ENCODE measurements around the gene INAFM2. TPM values are rescaled to one million over a fixed set of nuclear protein-coding genes. Genes with fewer than 3 reads are reported as not detected.
A peak's percentile ranks its signal among the peaks of the same experiment; 100 is the strongest.

INAFM2 gene
- total and polyA plus RNA-seq, 2 experiments from 2014 or later, result 18.1 to 32.7 TPM

- peaks cover 43% of the 10 kb centered on the region for H3K4me1 ChIP-seq (ENCODE audit: insufficient read depth)
- H3K36me3 ChIP-seq (ENCODE audit: insufficient read depth), result no peaks in the 10 kb centered on the region
- peak overlapping the region; percentile 86 for H3K4me2 ChIP-seq
- Mint-ChIP-seq H3K36me3 (ENCODE audit: low read depth) (peaks cover 2% of the 10 kb centered on the region; the same call in 1 of the 3 replicates), H3K4me3 (peak overlapping the region; percentile 49; the same call in 2 of the 3 replicates), H3K27ac (no peak overlapping the region), H3K9me3 (no peaks in the 10 kb centered on the region), H3K4me1 (peaks cover 64% of the 10 kb centered on the region), H3K27me3 (ENCODE audit: insufficient read depth, low read depth, poor library complexity) (peaks cover 72% of the 10 kb centered on the region)
- peak overlapping the region; percentile 62 for H3K4me3 ChIP-seq
- TF ChIP-seq, protein P1, sequence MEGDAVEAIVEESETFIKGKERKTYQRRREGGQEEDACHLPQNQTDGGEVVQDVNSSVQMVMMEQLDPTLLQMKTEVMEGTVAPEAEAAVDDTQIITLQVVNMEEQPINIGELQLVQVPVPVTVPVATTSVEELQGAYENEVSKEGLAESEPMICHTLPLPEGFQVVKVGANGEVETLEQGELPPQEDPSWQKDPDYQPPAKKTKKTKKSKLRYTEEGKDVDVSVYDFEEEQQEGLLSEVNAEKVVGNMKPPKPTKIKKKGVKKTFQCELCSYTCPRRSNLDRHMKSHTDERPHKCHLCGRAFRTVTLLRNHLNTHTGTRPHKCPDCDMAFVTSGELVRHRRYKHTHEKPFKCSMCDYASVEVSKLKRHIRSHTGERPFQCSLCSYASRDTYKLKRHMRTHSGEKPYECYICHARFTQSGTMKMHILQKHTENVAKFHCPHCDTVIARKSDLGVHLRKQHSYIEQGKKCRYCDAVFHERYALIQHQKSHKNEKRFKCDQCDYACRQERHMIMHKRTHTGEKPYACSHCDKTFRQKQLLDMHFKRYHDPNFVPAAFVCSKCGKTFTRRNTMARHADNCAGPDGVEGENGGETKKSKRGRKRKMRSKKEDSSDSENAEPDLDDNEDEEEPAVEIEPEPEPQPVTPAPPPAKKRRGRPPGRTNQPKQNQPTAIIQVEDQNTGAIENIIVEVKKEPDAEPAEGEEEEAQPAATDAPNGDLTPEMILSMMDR (conservative IDR thresholded peaks at IDR 0.05; ENCODE audit: low read depth in 2 of 2), result peak; percentile 50 to 54
- TF ChIP-seq EZH2phosphoT487 (IDR thresholded peaks at IDR 0.05; ENCODE audit: unreplicated experiment) (peak; percentile 33), EZH2 (IDR thresholded peaks at IDR 0.05; ENCODE audit: low read depth, unreplicated experiment) (peak; percentile 26)
- TF ChIP-seq, protein P2, sequence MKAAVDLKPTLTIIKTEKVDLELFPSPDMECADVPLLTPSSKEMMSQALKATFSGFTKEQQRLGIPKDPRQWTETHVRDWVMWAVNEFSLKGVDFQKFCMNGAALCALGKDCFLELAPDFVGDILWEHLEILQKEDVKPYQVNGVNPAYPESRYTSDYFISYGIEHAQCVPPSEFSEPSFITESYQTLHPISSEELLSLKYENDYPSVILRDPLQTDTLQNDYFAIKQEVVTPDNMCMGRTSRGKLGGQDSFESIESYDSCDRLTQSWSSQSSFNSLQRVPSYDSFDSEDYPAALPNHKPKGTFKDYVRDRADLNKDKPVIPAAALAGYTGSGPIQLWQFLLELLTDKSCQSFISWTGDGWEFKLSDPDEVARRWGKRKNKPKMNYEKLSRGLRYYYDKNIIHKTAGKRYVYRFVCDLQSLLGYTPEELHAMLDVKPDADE (IDR thresholded peaks at IDR 0.05), result no peak
- H3F3A ChIP-seq (replicated peaks; ENCODE audit: low read depth), result peaks cover 28% of the 10 kb centered on the region
- no peak overlapping the region for H3K27ac ChIP-seq (ENCODE audit: low read depth)
- peaks cover 87% of the 10 kb centered on the region for H3K27me3 ChIP-seq (ENCODE audit: insufficient read depth)
- ATAC-seq, result peak; percentile 17
- DNase-seq (ENCODE audit: low spot score), result peak; percentile 75
- H2AFZ ChIP-seq, result peak overlapping the region; percentile 90
- H3K79me2 ChIP-seq (replicated peaks; ENCODE audit: insufficient read depth), result no peaks in the 10 kb centered on the region
- no peaks in the 10 kb centered on the region for H3K9me2 ChIP-seq (ENCODE audit: insufficient read depth)
- H4K20me1 ChIP-seq (replicated peaks; ENCODE audit: insufficient read depth), result no peaks in the 10 kb centered on the region
These were observed 41.2 kb upstream of the INAFM2 start for GRCh38 chr15:40282147-40282868.

DNA sequence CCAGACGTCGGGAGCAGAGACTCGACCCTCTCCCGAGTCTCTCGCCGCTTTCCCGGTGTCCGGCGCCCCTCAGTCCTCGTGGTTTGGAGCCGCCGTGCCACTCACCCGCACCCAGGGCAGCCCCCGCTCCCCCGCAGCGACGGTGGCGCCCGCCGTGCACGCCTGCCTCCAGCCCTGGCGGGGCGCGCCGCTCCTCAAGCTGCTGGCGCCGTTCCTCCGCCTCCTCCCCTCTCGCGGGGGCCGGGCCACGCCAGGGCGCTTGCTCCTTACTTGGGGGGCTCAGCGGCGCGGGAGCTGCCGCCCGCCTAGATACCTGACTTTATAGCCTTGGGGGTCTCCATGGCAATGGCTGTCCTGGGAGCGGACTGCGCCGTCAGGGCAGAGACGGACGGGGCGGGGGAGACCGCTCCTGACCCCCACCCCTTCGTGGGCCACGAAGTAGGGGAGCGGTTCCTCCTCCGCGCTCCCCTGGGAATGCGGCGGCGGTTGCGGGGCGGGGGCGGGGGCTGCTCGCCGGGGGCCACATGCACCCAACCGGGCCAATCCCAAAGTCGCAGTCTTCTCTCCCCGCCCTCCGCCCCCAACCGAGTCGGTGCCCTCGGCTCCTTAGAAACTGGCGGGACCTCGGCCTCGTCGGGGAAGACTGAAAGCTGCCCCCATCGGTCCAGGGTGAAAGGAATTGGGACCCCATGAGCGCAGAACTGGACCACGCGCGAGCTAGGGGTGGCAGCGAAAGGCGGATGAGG is 40.5 kb upstream of the INAFM2 start, which contains the start of gene ANKRD63:
Gene ANKRD63, minus strand, starts transcription at position 196 of the 746 bp plus-strand sequence. CDS start 478 bp downstream, outside the sequence.
- peak within 1 kb of the TSS; percentile 90 for H2AFZ ChIP-seq
- H3K79me2 ChIP-seq (replicated peaks; ENCODE audit: insufficient read depth), result no peaks in the 10 kb centered on the region
- Mint-ChIP-seq H3K36me3 (ENCODE audit: low read depth) (peaks cover 2% of the 10 kb centered on the region; the same call in 1 of the 3 replicates), H3K27ac (no peak within 1 kb of the TSS), H3K4me1 (peaks cover 57% of the 10 kb centered on the region), H3K9me3 (no peaks in the 10 kb centered on the region), H3K4me3 (peak within 1 kb of the TSS; percentile 65), H3K27me3 (ENCODE audit: insufficient read depth, low read depth, poor library complexity) (peaks cover 66% of the 10 kb centered on the region)
- no peak within 1 kb of the TSS for H3K27ac ChIP-seq (ENCODE audit: low read depth)
- H3K4me3 ChIP-seq, result peak within 1 kb of the TSS; percentile 62
- TF ChIP-seq, protein P3, sequence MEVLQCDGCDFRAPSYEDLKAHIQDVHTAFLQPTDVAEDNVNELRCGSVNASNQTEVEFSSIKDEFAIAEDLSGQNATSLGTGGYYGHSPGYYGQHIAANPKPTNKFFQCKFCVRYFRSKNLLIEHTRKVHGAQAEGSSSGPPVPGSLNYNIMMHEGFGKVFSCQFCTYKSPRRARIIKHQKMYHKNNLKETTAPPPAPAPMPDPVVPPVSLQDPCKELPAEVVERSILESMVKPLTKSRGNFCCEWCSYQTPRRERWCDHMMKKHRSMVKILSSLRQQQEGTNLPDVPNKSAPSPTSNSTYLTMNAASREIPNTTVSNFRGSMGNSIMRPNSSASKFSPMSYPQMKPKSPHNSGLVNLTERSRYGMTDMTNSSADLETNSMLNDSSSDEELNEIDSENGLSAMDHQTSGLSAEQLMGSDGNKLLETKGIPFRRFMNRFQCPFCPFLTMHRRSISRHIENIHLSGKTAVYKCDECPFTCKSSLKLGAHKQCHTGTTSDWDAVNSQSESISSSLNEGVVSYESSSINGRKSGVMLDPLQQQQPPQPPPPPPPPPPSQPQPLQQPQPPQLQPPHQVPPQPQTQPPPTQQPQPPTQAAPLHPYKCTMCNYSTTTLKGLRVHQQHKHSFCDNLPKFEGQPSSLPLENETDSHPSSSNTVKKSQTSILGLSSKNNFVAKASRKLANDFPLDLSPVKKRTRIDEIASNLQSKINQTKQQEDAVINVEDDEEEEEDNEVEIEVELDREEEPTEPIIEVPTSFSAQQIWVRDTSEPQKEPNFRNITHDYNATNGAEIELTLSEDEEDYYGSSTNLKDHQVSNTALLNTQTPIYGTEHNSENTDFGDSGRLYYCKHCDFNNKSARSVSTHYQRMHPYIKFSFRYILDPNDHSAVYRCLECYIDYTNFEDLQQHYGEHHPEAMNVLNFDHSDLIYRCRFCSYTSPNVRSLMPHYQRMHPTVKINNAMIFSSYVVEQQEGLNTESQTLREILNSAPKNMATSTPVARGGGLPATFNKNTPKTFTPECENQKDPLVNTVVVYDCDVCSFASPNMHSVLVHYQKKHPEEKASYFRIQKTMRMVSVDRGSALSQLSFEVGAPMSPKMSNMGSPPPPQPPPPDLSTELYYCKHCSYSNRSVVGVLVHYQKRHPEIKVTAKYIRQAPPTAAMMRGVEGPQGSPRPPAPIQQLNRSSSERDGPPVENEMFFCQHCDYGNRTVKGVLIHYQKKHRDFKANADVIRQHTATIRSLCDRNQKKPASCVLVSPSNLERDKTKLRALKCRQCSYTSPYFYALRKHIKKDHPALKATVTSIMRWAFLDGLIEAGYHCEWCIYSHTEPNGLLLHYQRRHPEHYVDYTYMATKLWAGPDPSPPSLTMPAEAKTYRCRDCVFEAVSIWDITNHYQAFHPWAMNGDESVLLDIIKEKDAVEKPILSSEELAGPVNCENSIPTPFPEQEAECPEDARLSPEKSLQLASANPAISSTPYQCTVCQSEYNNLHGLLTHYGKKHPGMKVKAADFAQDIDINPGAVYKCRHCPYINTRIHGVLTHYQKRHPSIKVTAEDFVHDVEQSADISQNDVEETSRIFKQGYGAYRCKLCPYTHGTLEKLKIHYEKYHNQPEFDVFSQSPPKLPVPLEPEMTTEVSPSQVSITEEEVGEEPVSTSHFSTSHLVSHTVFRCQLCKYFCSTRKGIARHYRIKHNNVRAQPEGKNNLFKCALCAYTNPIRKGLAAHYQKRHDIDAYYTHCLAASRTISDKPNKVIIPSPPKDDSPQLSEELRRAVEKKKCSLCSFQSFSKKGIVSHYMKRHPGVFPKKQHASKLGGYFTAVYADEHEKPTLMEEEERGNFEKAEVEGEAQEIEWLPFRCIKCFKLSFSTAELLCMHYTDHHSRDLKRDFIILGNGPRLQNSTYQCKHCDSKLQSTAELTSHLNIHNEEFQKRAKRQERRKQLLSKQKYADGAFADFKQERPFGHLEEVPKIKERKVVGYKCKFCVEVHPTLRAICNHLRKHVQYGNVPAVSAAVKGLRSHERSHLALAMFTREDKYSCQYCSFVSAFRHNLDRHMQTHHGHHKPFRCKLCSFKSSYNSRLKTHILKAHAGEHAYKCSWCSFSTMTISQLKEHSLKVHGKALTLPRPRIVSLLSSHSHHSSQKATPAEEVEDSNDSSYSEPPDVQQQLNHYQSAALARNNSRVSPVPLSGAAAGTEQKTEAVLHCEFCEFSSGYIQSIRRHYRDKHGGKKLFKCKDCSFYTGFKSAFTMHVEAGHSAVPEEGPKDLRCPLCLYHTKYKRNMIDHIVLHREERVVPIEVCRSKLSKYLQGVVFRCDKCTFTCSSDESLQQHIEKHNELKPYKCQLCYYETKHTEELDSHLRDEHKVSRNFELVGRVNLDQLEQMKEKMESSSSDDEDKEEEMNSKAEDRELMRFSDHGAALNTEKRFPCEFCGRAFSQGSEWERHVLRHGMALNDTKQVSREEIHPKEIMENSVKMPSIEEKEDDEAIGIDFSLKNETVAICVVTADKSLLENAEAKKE (CRISPR knock-in tag; IDR thresholded peaks at IDR 0.05), result no peak
- peak; percentile 67 for TF ChIP-seq EZH2 (IDR thresholded peaks at IDR 0.05; ENCODE audit: low read depth, unreplicated experiment)
- H3K9me2 ChIP-seq (ENCODE audit: insufficient read depth), result no peaks in the 10 kb centered on the region
- DNase-seq (ENCODE audit: low spot score) (peak; percentile 48), ATAC-seq (peak; percentile 1)
- H4K20me1 ChIP-seq (replicated peaks; ENCODE audit: insufficient read depth), result no peaks in the 10 kb centered on the region
- peaks cover 41% of the 10 kb centered on the region for H3K4me1 ChIP-seq (ENCODE audit: insufficient read depth)
- H3K4me2 ChIP-seq, result peak within 1 kb of the TSS; percentile 86
- no peaks in the 10 kb centered on the region for H3K36me3 ChIP-seq (ENCODE audit: insufficient read depth)
- peaks cover 88% of the 10 kb centered on the region for H3K27me3 ChIP-seq (ENCODE audit: insufficient read depth)
- peaks cover 28% of the 10 kb centered on the region for H3F3A ChIP-seq (replicated peaks; ENCODE audit: low read depth)

All from GM23338 (cell line).